Epithelial cell of prostate (primary cell): ENCODE measurements around the gene CDK7.
"Not testable (repeated sequence)": the region's sequence is repeated elsewhere in the genome, so short reads cannot be mapped to it uniquely, and the experiment has no call there.

Experiments used
- DNase-seq: peaks from one replicate; pipeline ENCODE4 v3.0.0-alpha.2; 2011; ENCODE audit warnings: low read depth, low spot score
- H3K27ac ChIP-seq: fragments of 450-650 bp; 2 replicates; pipeline ENCODE4 v1.5.1; 2017; ENCODE audit warnings: mild to moderate bottlenecking

The CDK7 gene

DNA sequence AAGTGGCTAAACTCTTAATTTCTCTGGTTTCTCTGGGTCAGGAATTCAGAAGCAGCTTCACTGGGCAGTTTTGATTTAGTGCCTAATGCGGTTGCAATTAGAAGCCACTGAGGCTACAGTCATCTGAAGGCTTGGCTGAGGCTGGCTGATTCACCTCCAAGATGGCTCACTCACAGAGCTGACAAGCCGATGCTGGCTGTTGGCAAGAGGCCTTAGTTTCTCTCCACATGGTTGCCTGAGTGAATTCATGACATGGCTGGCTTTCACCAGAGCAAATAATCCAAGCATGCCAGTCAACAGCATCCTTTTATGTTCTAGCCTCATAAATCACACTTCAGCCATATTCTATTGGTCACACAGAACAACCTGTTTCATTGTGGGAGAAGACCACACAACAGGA is 2.8 kb upstream of the CDK7 start:
- H3K27ac ChIP-seq: peak overlapping the region; percentile 51
- DNase-seq: peak; percentile 73

DNA sequence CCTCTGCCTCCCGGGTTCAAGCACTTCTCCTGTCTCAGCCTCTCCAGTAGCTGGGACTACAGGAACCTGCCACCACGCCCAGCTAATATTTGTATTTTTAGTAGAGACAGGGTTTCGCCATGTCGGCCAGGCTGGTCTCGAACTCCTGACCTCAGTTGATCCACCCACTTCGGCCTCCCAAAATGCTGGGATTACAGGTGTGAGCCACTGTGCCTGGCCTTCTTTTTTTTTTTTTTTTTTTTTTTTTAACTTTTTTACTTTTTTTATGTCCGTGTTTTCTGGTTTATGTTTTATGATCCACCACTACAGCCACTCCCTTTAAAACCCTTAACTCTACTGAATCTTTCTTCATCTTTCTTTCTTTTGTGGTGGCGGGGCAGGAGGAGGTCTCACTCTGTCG is 2.0 kb downstream of the CDK7 start:
- peak overlapping the region; percentile 81 for H3K27ac ChIP-seq
- DNase-seq: not testable (repeated sequence)

DNA sequence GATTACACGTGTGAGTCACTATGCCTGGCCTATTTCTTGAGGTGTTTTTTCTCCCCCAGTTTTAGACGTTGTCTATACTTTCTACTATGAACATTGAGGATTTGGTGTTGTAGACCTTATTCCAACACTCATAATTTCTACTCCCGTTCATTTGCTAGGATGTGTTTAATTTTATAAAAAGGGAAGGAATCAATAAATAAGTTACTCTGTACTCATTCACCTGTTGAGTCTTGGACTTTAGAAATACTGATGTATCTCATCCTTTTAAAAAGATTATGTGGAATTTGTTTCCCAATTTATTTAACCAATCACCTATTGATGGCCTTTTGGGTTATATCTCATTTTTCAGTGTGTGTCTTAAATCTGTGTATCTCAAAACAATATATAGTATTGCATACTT is 3.2 kb downstream of the CDK7 start:
- H3K27ac ChIP-seq: peak overlapping the region; percentile 81

DNA sequence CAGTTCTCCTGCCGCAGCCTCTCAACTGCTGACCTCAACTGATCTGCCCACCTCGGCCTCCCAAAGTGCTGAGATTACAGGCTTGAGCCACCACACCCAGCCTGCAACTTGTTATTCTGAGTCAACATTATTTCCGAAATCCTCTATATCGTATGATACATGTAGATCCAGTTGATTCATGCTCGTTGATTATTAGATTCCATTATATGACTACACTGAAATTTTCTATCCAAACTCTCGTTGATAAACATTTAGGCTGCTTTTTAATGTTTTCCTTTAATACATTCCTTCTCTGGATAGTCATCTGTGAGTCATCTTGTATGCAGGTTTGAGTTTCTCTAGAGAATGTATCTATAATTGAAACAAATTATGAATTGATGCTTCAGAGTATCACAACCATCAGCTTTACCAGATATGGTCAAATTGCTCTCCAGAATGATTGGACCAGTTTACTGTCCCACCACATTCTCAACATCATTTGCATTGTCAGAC is 4.1 kb downstream of the CDK7 start:
- peak overlapping the region; percentile 81 for H3K27ac ChIP-seq
- DNase-seq: peak; percentile 41

More for the DNA sequence above, 3.2 kb downstream of the CDK7 start:
- no peak for DNase-seq

DNA sequence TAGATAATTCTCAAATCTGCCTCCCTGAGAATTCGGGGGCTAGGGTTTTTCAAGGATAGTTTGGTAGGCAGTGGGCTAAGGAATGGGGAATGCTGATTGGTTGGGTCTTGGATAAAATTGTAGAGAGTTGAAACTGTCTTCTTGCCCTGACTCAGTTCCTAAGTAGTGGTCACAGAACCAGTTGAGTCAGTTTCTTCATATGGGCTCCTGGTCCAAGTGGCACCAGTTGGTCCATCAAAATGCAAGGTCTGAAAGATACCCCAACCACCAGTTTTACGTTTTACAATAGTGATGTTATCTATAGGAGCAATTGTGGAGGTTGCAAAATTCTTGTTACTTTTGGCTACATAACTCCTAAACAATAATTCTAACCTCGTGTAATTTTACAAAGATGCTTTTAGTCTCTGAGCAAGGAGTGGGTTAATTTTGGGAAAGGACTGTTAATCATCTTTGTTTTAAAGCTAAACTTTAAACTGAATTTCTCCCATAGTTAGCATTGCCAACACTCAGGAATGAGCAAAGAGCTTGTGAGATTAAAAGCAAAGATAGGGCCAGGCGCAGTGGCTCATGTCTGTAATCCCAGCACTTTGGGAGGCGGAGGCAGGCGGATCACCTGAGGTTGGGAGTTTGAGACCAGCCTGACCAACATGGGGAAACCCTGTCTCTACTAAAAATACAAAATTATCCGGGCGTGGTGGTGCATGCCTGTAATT is 7.7 kb downstream of the CDK7 start:
- no peak overlapping the region for H3K27ac ChIP-seq
- DNase-seq: no peak

DNA sequence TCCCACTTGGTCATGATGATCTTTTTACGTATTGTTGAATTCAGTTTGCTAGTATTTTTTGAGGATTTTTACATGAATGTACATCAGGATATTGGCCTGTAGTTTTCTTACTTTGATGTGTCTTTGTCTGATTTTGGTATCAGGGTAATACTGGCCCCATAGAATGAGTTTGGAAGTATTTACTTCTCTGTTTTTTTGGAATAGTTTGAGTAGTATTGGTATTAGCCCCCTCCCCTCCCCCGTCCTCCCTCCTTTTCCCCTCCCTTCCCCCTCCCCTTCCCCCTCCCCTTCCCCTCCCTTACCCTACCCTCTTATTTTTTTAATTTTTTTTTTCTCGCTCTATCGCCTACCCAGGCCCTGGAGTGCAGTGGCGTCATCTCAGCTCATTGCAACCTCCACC is 10.3 kb downstream of the CDK7 start:
- no peak for DNase-seq
- no peak overlapping the region for H3K27ac ChIP-seq

DNA sequence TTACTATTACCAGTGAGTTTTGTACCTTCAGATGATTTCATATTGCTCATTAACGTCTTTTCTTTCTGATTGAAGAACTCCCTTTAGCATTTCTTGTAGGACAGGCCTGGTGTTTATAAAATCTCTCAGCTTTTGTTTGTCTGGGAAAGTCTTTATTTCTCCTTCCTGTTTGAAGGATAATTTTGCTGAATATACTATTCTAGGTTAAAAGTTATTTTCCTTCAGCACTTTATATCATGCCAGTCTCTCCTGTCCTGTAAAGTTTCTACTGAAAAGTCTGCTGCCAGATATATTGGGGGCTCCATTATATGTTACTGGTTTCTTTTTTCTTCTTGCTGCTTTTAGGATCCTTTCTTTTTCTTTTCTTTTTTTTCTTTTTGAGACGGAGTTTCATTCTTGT is 13.3 kb downstream of the CDK7 start:
- H3K27ac ChIP-seq: no peak overlapping the region
- no peak for DNase-seq

DNA sequence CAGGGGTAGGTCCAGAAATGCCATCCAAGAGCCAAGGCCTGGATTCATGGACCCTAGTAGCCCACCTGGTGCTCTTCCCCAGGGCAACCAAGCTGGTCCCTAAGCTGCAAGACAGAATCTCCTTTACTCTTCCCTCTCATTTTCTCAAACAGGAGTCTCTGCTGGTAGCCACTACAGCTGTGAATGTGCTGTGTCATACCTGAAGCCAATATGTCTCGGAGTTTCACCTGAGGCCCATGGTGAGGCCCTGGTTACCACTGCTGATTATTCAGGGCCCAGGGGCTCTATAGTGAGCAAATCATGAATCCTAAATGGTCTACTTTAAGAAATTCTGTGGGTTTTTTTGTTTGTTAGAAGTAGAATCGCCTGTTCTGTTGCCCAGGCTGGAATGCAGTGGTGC is 15.9 kb downstream of the CDK7 start:
- H3K27ac ChIP-seq: no peak overlapping the region
- DNase-seq: no peak

DNA sequence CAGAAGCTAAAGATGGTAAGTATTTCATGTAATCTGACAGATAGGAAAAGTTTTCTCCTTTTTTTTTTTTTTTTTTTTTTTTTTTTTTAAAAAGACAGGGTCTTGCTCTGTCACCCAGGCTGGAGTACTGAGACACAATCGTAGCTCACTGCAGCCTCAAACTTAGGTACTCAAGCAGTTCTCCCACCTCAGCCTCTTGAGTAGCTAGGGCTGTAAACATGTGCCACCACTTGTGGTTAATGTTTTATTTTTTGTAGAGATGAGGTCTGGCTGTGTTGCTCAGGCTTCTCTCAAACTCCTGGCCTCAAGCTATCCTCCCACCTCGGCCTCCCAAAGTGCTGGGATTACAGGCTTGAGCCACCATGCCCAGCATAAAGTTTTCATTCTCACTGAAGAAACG is 17.8 kb downstream of the CDK7 start:
- no peak overlapping the region for H3K27ac ChIP-seq
- no peak for DNase-seq

DNA sequence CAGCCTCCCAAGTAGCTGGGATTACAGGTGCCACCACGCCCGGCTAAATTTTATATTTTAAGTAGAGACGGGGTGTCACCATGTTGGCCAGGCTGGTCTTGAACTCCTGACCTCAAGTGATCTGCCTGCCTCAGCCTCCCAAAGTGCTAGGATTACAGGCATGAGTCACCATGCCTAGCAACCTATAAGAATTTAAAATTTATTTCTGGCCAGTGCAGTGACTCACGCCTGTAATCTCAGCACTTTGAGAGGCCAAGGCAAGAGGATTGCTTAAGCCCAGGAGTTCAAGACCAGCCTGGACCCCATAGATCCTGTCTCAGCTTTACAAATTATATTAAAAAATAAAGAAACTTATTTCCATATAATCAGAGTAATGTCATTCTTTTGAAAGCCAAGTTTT is 21.3 kb downstream of the CDK7 start:
- not testable (repeated sequence) for H3K27ac ChIP-seq

DNA sequence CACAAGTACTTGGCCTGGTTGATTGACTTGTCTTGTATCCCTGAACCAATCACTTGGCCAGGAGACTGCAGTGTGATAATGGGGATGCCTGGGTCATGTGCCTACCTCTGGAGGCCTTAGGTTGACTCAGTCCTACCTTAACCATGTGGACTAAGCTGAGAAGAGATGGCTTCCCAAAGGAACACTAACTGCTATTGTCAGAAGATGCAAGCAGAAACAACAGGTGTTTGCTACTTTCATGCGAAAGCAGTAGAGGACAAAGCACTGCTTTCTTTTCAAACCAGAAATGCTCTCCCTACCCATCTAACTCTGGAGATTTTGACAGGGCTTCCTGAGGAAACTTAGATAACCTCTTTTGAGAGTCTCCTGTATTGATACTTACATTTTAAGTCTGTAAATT is 22.9 kb downstream of the CDK7 start:
- no peak overlapping the region for H3K27ac ChIP-seq

More for the DNA sequence above, 21.3 kb downstream of the CDK7 start:
- DNase-seq: not testable (repeated sequence)

DNA sequence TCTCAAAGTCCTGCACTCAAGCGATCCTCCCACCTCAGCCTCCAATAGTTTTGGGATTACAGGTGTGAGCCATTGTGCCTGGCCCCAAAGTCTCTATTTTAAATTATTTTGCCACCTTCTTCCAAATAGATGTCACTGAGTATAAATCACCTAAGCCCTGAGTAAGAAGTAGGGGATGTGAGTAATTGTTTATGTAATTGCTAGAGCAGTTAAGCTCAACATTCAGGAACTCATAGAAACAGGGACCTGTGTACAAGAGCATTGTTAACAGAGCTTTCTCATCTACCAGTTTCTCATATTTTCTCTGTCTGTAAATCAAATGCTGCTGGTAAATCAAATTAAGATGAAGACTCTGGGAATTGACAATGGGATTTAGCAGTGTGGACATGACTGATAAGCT is 26.3 kb downstream of the CDK7 start:
- no peak for DNase-seq
- H3K27ac ChIP-seq: no peak overlapping the region

More for the DNA sequence above, 22.9 kb downstream of the CDK7 start:
- no peak for DNase-seq

DNA sequence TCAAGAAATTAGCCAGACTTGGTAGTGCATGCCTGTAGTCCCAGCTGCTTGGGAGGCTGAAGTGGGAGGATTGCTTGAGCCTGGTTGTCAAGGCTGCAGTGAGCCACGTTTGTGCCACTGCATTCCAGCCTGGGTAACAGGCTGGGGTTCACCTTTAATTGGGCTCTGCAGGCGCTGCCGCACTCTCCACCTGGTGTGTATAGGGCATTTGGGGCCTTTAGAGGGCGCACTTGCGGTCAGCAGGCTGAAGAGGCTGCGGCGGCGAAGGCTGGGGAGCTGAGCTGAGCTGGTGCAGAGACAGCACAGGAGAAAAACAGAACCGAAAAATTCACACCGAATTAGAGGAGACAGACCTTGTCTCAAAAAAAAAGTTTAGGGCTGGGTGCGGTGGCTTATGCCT is 31.2 kb downstream of the CDK7 start:
- DNase-seq: no peak
- no peak overlapping the region for H3K27ac ChIP-seq

DNA sequence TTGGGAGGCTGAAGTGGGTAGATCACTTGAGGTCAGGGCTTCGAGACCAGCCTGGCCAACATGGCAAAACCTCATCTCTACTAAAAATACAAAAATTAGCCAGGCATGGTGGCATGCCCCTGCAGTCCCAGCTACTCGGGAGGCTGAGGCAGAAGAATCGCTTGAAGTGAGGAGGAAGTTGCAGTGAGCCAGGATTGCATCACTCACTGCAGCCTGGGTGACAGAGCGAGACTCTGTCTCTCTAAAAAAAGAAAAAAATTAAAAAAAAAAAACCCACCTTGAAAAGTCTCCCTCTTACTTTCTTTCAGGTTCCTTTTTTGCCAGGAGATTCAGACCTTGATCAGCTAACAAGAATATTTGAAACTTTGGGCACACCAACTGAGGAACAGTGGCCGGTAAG is 34.2 kb downstream of the CDK7 start:
- peak overlapping the region; percentile 19 for H3K27ac ChIP-seq
- DNase-seq: no peak

DNA sequence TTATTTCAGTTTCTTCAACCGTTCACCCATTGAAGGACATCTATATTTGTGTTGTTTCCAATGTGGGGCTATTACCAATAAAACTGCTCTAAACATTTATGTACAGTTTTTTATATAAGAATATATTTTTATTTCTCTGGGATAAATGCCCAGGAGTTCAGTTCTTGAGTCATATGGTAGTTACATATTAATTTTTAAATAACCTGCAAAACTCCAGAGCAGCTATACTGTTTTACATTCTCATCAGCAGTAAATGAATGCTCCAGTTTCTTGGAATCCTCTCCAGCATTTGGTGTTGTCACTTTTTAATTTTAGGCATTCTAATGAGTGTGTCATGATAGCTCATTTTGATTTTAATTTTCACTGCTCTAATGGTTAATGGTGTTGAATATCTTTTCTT is 36.2 kb downstream of the CDK7 start:
- no peak for DNase-seq
- peak overlapping the region; percentile 19 for H3K27ac ChIP-seq

DNA sequence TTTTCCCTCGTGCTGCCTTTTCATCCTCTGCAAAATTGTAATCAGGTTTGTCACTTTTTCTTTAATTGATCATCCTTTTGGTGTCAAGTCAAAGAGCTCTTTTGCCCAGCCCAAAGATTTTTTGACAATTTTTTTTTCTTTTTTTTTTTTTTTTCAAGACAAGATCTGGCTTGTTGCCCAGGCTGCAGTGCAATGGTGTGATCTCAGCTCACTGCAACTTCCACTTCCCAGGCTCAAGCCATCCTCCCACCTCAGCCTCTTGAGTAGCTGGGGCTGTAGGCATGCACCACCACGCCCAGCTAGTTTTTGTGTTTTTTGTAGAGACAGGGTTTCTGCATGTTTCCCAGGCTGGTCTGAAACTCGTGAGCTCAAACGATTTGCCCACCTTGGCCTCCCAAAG is 36.7 kb downstream of the CDK7 start:
- peak; percentile 3 for DNase-seq
- peak overlapping the region; percentile 19 for H3K27ac ChIP-seq

DNA sequence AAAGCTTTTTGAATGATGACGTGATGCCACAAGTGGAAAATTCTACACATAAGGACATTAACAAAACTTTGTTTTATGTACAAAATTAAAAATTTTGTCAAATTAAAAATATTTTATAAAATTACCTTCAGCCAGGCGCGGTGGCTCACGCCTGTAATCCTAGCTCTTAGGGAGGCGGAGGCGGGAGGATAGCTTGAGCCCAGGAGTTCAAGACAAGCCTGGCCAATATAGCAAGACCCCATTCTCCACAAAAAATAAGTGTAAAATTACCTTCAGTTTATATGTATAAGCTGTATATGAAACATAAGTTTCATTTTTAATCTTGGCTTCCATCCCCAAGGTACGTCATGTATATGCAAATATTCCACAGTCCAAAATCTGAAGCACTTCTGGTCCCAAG is 40.9 kb downstream of the CDK7 start:
- DNase-seq: no peak
- no peak overlapping the region for H3K27ac ChIP-seq

DNA sequence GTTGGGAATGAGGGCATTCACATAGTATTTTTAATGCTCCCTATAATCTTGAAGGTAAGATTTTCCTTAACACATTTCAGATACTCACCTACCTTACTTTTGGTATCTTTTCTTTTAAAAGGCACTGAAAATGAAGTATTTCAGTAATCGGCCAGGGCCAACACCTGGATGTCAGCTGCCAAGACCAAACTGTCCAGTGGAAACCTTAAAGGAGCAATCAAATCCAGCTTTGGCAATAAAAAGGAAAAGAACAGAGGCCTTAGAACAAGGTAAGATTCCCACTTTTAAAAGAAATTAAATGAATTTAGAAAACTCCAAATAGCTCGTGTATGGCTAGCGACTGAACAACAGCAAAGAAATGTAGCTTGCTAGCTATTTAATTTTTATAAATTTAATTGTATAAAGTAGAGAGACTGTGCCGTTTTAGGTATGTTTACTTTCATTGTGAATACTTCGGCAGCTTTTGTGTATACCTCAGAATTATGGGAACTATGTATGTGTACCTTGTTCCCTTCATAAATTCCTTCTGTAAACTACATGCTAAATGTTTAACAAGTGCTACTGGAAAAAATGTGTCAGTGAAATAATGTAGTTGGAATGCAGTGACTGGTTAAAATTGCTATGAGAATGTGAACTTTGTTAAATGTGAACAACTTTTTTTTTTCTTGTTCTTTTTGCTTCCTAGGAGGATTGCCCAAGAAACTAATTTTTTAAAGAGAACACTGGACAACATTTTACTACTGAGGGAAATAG is 41.9 kb downstream of the CDK7 start:
- H3K27ac ChIP-seq: no peak overlapping the region
- no peak for DNase-seq

DNA sequence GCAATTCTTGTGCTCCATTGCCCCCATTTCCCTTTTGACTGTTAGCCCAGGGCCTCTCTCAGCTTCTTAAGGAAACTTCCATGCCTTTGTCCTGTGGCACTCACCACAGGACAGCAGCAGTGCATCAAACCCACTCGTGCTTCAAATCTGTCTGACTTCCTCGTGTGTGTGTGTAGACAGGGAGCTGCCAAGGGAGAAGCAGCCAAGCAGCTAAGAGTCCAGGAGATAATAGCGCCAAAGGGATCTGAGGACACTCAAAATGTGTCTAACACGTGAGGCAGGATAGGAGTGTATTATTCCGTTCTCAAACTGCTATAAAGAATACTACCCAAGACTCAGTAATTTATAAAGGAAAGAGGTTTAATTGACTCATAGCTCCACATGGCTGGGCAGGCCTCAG is 44.8 kb downstream of the CDK7 start:
- no peak overlapping the region for H3K27ac ChIP-seq

DNA sequence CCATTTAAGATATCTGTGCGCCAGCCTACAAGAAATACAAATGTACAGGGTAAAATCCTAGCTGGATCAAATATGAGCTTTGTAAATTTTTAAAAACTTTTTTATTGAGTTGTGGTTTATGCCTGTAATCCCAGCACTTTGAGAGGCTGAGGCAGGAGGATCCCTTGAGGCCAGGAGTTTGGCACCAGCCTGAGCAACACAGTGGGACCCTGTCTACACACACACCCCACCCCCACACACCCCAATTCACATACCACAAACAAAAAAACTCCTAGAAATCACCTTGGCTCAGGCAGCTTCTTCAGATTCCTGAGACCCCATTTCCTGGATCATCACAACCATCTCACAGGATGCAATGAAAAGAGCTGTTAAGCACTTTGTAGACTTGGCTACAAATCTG is 46.4 kb downstream of the CDK7 start:
- no peak overlapping the region for H3K27ac ChIP-seq
- no peak for DNase-seq

More for the DNA sequence above, 44.8 kb downstream of the CDK7 start:
- no peak for DNase-seq

DNA sequence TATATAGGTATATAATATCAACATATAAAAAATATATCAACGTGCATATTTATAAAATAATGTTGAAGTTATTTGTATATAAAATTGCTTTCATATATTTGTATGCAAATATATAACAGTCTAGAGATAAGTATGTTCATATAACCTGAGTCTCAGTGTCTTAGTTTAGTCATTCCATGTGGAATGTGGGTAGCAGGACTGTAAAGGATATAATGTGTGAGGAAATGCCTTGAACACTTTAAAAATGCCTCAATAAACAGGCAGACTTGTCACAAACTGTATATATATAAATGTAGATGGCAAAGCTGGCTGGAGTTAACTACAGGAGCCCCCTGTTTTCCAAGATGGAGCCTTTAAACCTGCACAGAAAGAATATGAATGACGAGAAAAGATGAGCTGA is 49.5 kb downstream of the CDK7 start:
- no peak for DNase-seq
- no peak overlapping the region for H3K27ac ChIP-seq
